ENCODE measurements around the gene MTRFR.
"Not testable (repeated sequence)": the region's sequence is repeated elsewhere in the genome, so short reads cannot be mapped to it uniquely, and the experiment has no call there.

GRCh38 chr12:123207815-123208214 is 25.4 kb upstream of the MTRFR start:
- TF ChIP-seq CTCF, POLR2A (IDR thresholded peaks at IDR 0.05): not testable (repeated sequence)

Data from upper lobe of left lung (tissue), 4 donors.